DMS53 (cell line): Measurements from ENCODE around the gene RBM33.
A peak's percentile ranks its signal among the peaks of the same experiment; 100 is the strongest.

Experiments
- DNase-seq: peaks from one replicate; lab custom pipeline; 2025; lab: John Stamatoyannopoulos, UW

The RBM33 gene

DNA sequence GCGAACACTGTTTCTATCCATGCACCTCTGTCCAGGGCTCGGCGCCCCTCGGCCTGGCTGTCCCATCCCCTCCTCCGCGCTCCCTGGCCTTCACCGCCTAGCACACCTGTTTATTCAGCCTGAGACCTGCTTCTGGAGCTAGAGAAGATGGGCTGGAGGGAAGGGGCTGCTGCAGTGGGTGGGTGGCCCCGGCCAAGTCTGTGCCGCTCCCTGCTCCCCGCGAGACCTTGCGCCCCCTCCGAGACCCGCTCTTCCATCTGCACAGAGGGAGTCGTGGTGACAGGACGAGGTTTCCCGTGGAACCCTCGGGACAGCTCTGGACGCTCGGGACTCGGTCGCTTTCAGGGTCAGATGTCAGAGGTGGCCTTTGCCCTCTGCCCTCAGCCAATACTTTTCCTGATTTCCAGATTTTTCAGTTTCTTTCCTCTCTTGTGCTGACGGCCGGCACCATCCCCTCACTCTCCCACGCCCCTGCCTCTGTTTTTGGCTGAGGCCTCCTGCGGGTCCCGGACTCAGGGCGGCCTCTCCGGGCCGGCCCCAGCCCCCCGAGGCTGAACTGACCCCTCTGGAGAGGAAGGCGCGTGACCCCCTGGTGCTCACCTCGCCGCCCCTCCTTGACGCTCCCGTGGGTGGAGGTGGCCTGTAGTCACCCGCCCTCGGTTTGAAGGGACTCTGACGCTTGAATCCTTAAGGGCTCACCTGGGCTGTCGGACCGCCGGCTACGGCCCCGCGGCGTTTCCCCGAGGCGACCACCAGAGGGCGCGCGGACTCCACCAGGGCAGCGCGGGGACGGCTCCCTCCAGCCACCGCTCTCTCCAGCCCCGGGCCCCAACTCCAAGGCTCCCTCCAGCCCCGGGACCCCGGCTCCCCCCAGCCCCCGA lies 152.2 kb downstream of the RBM33 start:
- DNase-seq: peak; percentile 73

GRCh38 chr7:155797262-155798250 lies 153.1 kb downstream of the RBM33 start:
- no peak for DNase-seq

GRCh38 chr7:155798673-155799439 lies 154.4 kb downstream of the RBM33 start:
- DNase-seq: no peak

GRCh38 chr7:155799514-155799913 lies 155.1 kb downstream of the RBM33 start:
- no peak for DNase-seq

DNA sequence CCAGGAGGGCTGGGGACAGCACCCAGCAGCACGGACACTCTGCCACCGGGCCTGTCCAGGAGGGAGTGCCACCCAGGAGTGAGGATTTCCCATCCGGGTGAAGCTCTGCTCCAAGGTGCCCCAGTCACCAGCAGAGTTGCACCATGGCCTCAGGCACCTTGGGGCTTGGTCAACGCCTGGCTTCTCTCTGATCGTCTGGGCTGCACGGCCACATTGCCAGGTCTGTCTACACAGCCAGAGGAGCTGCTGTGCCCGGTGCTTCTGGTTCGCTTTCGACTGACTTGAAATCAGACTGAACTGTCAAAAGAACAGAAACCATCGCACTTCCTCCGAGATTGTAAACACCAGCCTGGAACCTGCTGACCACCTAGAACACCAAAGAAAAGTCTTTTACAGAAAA lies 155.8 kb downstream of the RBM33 start:
- DNase-seq: no peak

GRCh38 chr7:155800741-155801267 lies 156.3 kb downstream of the RBM33 start:
- no peak for DNase-seq

DNA sequence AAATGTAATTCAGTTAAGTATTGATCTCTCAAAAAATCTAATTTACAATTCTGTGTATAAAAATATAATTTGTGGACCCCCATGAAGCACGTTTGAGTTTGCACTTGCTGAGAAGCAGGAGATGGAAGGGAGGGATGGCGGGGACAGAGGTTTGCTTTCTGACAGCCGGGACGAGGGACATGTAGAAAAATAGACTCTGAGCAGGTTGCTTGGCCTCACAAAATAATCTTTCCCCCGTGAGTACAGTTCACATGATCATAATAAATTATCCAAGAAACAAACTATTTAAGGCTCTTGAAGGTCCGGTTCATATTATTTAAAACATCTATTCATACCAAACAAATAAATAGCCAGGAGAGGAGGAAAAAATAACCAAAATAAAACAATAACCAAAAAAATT lies 157.8 kb downstream of the RBM33 start:
- DNase-seq: no peak

- DNase-seq: no peak
These were observed 158.5 kb downstream of the RBM33 start for GRCh38 chr7:155802906-155803417.

DNA sequence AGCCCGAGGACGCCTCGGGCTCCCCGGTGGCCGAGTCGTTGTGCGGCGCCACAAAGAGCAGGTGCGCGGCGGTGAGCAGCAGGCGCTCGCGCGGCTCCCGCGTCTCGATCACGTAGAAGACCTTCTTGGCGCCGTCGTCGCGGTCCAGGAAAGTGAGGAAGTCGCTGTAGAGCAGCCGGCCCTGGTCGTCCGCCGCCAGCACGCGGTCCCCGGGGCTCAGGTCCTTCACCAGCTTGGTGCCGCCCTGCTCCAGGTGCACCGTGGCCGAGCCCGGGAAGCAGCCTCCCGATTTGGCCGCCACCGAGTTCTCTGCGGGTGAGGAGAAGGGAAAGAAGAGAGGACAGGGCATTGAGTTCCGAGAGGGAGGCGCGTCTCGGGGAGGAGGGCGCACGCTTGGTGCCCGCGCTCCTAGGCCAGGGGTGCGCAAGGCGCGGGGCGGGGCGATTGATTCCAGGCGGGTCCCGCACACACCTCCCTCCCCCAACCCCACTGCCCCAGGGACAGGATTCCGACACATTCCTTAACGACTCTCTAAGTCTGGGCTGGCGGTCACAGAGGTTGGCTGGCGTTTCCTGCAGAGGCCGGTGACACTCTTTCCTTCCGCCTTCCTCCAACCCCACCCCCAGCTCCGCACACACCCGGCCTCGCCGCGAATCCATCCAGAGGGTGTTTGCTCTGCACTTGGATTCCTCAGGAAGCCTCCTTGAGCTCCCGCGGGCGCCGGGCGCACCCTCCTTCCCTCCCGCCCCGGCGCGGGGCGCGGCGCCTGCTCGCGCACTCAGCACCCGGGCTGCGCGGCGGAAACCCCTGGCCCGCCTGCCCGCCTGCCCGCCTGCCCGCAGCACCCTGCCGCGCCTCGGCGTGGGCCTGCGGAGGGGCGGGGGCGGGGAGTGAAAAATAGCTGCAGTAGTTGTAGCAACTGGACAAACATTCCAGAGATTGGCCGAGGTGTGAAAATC lies 159.2 kb downstream of the RBM33 start:
- DNase-seq: peak; percentile 65

DNA sequence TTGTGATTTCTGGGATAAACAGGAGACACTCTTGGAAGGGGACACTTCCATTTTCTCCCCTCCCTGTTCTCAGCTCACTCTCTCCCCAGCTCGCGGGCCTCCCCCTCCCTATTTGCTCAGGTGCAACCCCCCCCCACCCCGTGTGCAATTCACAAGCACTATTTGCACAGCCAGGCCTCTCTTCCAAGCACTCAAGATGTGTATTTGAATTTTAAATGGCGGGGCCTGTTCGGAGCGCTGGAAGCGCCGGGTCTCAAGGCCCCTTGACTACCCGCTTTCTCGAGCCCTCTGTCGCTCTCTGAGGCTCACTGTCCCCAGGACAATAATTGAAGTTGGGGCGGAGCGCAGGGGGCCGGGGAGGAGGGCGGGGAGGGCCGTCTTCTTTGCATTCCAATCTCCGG lies 160.0 kb downstream of the RBM33 start:
- DNase-seq: peak; percentile 43

GRCh38 chr7:155804897-155805825 lies 160.7 kb downstream of the RBM33 start:
- peak; percentile 72 for DNase-seq

DNA sequence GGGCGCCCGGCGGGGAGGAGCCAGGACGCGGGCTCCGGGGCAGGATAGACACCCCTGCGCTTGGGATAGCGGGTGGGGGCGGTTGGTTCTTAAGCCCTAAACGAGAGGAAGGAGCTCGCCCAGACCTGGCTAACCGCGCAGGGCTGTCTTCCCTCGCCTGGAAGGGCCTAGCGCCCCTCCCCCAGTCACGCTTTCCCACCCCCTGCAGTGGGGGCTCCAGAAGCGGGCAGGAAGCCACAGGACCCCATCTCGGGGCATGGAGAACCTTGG lies 161.3 kb downstream of the RBM33 start:
- no peak for DNase-seq

GRCh38 chr7:155806096-155806871 lies 161.8 kb downstream of the RBM33 start:
- no peak for DNase-seq

- DNase-seq: no peak
These were observed 162.7 kb downstream of the RBM33 start for GRCh38 chr7:155807065-155807671.

GRCh38 chr7:155807789-155808548 lies 163.5 kb downstream of the RBM33 start:
- peak; percentile 38 for DNase-seq

GRCh38 chr7:155808549-155809331 lies 164.3 kb downstream of the RBM33 start:
- DNase-seq: peak; percentile 51
